Thyroid gland (tissue), 4 donors: ENCODE data around the gene PFKFB1. TPM values are rescaled to one million over a fixed set of nuclear protein-coding genes. Genes with fewer than 3 reads are reported as not detected.

Experiments
- DNase-seq, 2 donors: peaks; one replicate each; pipeline ENCODE4 v3.0.0-alpha.2; 2019
- H3K27ac ChIP-seq, 3 donors: fragments of 200-600 bp; sonication (generic); 1 replicate in 2 of 3; 2 replicates in 1 of 3; pipeline ENCODE4 v1.5.1; 2016 to 2019; ENCODE audit warnings: mild to moderate bottlenecking in 1 of 3, moderate library complexity in 1 of 3
- H3K27me3 ChIP-seq: fragments of 200-600 bp; sonication (generic); one replicate; pipeline ENCODE4 v1.5.1; 2019
- H3K36me3 ChIP-seq, 2 donors: fragments of 200-600 bp; sonication (generic); one replicate each; pipeline ENCODE4 v1.5.1; 2016 to 2019
- H3K4me1 ChIP-seq, 2 donors: fragments of 200-600 bp; sonication (generic); one replicate each; pipeline ENCODE4 v1.5.1; 2017 to 2019
- H3K4me3 ChIP-seq, 3 donors: fragments of 200-600 bp; sonication (generic); replicated peaks in 1 of 3; 1 replicate in 2 of 3; 2 replicates in 1 of 3; pipeline ENCODE4 v1.5.1; 2016; ENCODE audit warnings: mild to moderate bottlenecking in 1 of 3
- H3K9me3 ChIP-seq: fragments of 200-600 bp; sonication (generic); one replicate; pipeline ENCODE4 v1.5.1; 2017
- POLR2A ChIP-seq, 2 donors: fragments of 450-650 bp; IDR thresholded peaks; one replicate each; pipeline ENCODE4 v1.6.1; 2017; ENCODE audit warnings: antibody characterized with exemption in 2 of 2, mild to moderate bottlenecking in 2 of 2, moderate library complexity in 1 of 2
- WGBS, 2 donors: methylation state at CpG; one replicate each; pipeline ENCODE4 v1.1.5; 2017; 5-methylcytosine and 5-hydroxymethylcytosine counted together
- intact Hi-C: fragments of 100-400 bp; cut with DNase I; formaldehyde crosslinking; loops from one replicate; pipeline ENCODE4 v1.15.1; 2023
- total RNA-seq, 4 donors: library from RNA; depleted of rRNA; stranded (reverse); fragments of >200 nt; gene quantifications; one replicate each; pipeline ENCODE4 v1.2.3, GENCODE V29; 2016
- TF ChIP-seq, protein P1 (sequence below), 6 experiments: fragments of 200-600 bp in 3 of 6; fragments of 450-650 bp in 3 of 6; sonication (generic) in 3 of 6; IDR thresholded peaks; one replicate each; pipeline ENCODE4 v1.5.1; 2016 to 2019; ENCODE audit warnings: antibody characterized with exemption in 6 of 6, mild to moderate bottlenecking in 2 of 6, inconsistent platforms in 1 of 6, moderate library complexity in 1 of 6

Gene PFKFB1
- total RNA-seq, 4 donors from 2014 or later: 0.56 to 1.3 (median 0.93) TPM

DNA sequence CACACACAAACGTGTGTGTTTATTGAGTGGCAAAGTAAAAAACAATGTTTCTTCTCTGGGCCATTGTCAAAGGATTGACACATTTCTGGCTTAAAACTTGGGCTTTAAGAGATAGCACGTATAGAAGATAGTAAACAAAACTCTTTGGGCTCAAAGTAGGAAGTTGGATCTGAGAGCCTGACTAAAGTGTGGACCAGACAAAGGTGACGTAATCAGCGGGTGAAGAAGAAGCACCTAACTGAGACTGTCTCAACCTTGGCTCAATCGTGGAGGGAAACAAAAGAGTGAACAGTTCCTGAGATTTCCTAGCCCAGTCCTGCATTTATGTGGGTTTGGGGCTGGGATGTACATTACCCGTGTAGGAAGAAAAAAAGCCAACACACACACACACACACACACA lies 13.7 kb downstream of the PFKFB1 start:
- intact Hi-C loops: no loop called here
- H3K27ac ChIP-seq: no peak overlapping the region

DNA sequence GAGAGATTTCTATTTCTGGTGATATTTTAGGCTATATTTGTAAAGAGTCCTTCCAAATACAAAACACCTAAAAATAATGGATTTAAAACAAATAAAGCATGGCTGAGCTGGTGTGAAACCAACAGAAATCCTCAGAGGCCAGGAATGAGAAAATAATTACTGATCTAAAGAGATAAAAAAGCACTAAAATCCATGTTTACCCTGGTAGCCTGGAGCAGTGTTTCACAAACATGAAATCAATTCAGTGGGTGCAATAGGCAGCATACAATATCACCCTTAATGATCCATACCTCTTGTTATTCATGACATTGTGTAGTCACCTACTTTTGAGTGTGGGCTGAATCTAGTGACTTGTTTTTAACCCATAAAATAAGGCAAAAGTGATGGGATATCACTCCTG lies 14.6 kb downstream of the PFKFB1 start:
- DNase-seq: no peak
- TF ChIP-seq, protein P1, sequence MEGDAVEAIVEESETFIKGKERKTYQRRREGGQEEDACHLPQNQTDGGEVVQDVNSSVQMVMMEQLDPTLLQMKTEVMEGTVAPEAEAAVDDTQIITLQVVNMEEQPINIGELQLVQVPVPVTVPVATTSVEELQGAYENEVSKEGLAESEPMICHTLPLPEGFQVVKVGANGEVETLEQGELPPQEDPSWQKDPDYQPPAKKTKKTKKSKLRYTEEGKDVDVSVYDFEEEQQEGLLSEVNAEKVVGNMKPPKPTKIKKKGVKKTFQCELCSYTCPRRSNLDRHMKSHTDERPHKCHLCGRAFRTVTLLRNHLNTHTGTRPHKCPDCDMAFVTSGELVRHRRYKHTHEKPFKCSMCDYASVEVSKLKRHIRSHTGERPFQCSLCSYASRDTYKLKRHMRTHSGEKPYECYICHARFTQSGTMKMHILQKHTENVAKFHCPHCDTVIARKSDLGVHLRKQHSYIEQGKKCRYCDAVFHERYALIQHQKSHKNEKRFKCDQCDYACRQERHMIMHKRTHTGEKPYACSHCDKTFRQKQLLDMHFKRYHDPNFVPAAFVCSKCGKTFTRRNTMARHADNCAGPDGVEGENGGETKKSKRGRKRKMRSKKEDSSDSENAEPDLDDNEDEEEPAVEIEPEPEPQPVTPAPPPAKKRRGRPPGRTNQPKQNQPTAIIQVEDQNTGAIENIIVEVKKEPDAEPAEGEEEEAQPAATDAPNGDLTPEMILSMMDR (IDR thresholded peaks at IDR 0.05): no peak
- no peak for TF ChIP-seq POLR2A (IDR thresholded peaks at IDR 0.05)
- H3K4me1 ChIP-seq: no peaks in the 10 kb centered on the region
- no peak overlapping the region for H3K27ac ChIP-seq
- intact Hi-C loops: no loop called here
- H3K27me3 ChIP-seq: no peaks in the 10 kb centered on the region
- no peak overlapping the region for H3K4me3 ChIP-seq
- no peaks in the 10 kb centered on the region for H3K36me3 ChIP-seq
- no peaks in the 10 kb centered on the region for H3K9me3 ChIP-seq

More for the DNA sequence above, 13.7 kb downstream of the PFKFB1 start:
- WGBS, 2 donors: 76 to 80% methylated on average over 6 of the region's 6 CpGs
- Histone ChIP-seq H3K27me3 (no peaks in the 10 kb centered on the region), H3K9me3 (no peaks in the 10 kb centered on the region), H3K36me3 (no peaks in the 10 kb centered on the region), H3K4me3 (no peak overlapping the region), H3K4me1 (no peaks in the 10 kb centered on the region)
- DNase-seq: no peak
- TF ChIP-seq POLR2A (IDR thresholded peaks at IDR 0.05): no peak
- TF ChIP-seq, protein P1 (IDR thresholded peaks at IDR 0.05): no peak

DNA sequence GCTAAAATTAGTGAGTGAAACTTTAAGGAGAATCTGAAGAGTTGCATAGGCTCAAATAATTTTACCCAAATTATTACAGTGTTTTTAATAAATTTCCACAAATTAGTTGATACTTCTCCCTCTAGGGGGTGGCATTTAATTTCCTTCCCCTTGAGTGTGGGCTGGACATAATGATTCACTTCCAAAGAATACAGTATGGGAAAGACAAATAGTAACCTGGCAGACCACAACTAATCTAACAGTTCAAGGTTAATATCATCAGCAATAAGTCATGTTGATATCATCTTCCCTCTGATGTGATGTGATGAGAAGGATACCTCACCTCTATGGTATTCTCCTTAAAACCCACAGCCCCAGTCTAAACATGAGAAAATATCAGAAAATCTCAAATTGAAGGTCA lies 15.5 kb downstream of the PFKFB1 start:
- intact Hi-C loops: no loop called here

DNA sequence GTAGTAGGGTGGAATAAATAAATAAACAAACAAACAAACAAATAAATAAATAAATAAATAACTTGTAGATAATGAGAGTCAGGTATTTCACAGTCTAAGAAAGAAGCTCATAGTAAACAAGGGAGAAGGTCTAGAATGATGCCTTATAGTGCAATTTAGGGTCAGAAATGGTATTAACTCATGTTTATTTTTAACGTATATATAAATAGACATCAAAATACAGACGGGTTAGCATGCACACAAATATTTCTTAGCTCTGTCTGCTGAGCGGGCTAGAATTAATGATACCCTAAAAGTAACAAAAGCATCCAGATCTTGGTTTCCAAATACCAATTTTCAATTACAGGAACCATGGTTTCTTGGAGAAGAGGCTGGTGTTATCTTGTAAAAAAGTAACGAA lies 16.6 kb downstream of the PFKFB1 start:
- Histone ChIP-seq H3K27me3 (no peaks in the 10 kb centered on the region), H3K27ac (no peak overlapping the region), H3K36me3 (no peaks in the 10 kb centered on the region), H3K4me1 (no peaks in the 10 kb centered on the region), H3K9me3 (no peaks in the 10 kb centered on the region), H3K4me3 (no peak overlapping the region)
- TF ChIP-seq, protein P1 (IDR thresholded peaks at IDR 0.05): no peak
- TF ChIP-seq POLR2A (IDR thresholded peaks at IDR 0.05): no peak
- 86 to 90% methylated on average over 4 of the region's 4 CpGs for WGBS, 2 donors
- intact Hi-C loops: no loop called here
- no peak for DNase-seq

More for the DNA sequence above, 15.5 kb downstream of the PFKFB1 start:
- DNase-seq: no peak
- no peaks in the 10 kb centered on the region for H3K36me3 ChIP-seq
- H3K9me3 ChIP-seq: no peaks in the 10 kb centered on the region
- H3K27ac ChIP-seq: no peak overlapping the region
- no peaks in the 10 kb centered on the region for H3K27me3 ChIP-seq
- TF ChIP-seq, protein P1 (IDR thresholded peaks at IDR 0.05): no peak
- H3K4me3 ChIP-seq: no peak overlapping the region
- H3K4me1 ChIP-seq: no peaks in the 10 kb centered on the region

DNA sequence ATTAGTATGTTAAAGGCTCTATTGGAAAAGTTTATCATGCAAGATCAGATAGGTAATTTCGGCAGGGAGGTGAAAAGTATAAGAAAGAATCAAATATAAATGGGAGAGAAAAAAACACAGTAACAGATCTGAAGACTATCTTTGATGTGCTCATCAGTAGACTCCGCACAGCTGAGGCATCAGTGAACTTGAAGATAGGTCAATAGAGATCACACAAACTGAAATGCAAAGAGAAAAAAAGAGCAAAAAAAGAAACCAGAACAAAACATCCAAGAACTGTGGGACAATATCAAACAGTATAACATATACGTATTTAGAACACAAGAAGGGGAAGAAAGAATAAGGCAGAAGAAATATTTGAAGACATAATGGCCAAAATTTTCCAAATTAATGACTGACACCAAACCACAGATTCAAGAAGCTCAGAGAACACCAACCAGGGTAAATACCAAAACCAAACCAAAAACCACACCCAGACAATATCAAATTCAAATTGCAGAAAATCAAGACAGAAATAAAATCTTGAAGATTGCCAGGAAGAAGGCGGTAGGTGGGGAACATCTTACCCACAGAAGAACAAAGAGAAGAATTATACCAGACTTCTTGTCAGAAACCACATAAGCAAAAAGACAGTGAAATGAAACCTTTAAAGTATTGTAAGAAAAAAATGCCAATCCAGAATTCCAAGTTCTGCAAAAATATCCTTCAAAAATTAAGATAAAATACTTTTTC lies 29.1 kb downstream of the PFKFB1 start:
- 85 to 86% methylated on average over 4 of the region's 4 CpGs for WGBS, 2 donors
- Histone ChIP-seq H3K27me3 (no peaks in the 10 kb centered on the region), H3K27ac (no peak overlapping the region), H3K4me3 (no peak overlapping the region), H3K9me3 (no peaks in the 10 kb centered on the region), H3K36me3 (no peaks in the 10 kb centered on the region), H3K4me1 (no peaks in the 10 kb centered on the region)
- intact Hi-C loops: no loop called here
- TF ChIP-seq, protein P1 (IDR thresholded peaks at IDR 0.05): no peak
- no peak for TF ChIP-seq POLR2A (IDR thresholded peaks at IDR 0.05)
- no peak for DNase-seq
